Gastroesophageal sphincter (tissue), 4 donors: ENCODE measurements around the gene TEAD2. TPM values are rescaled to one million over a fixed set of nuclear protein-coding genes. Genes with fewer than 3 reads are reported as not detected.
A peak's percentile ranks its signal among the peaks of the same experiment; 100 is the strongest.

Source experiments
- ATAC-seq: fragments of 150-250 bp; one replicate; pipeline ENCODE4 v1.9.1; 2016; ENCODE audit warnings: mild to moderate bottlenecking, moderate library complexity
- H3K27ac ChIP-seq, 4 donors: fragments of 200-600 bp; sonication (generic) in 3 of 4; 1 replicate in 3 of 4; 2 replicates in 1 of 4; pipeline ENCODE4 v1.5.1; 2016 to 2019
- H3K27me3 ChIP-seq: fragments of 200-600 bp; sonication (generic); one replicate; pipeline ENCODE4 v1.5.1; 2019
- H3K36me3 ChIP-seq, 2 donors: fragments of 200-600 bp; sonication (generic); one replicate each; pipeline ENCODE4 v1.5.1; 2019; ENCODE audit warnings: control low read depth in 1 of 2
- H3K4me1 ChIP-seq, 3 donors: fragments of 200-600 bp; sonication (generic); 1 replicate in 2 of 3; 2 replicates in 1 of 3; pipeline ENCODE4 v1.5.1; 2016 to 2019; ENCODE audit warnings: control low read depth in 2 of 3
- H3K4me3 ChIP-seq, 2 donors: fragments of 200-600 bp; sonication (generic); one replicate each; pipeline ENCODE4 v1.5.1; 2019; ENCODE audit warnings: mild to moderate bottlenecking in 1 of 2, moderate library complexity in 1 of 2
- H3K9me3 ChIP-seq, 3 donors: fragments of 200-600 bp; sonication (generic); one replicate each; pipeline ENCODE4 v1.5.1; 2017 to 2019; ENCODE audit warnings: control low read depth in 2 of 3
- EP300 ChIP-seq: sonication (generic); formaldehyde crosslinking; IDR thresholded peaks from one replicate; pipeline ENCODE4 v1.6.1; 2017; ENCODE audit warnings: antibody characterized with exemption, mild to moderate bottlenecking
- POLR2A ChIP-seq, 2 donors: fragments of 450-650 bp; IDR thresholded peaks; one replicate each; pipeline ENCODE4 v1.6.1; 2017; ENCODE audit warnings: antibody characterized with exemption in 2 of 2, mild to moderate bottlenecking in 2 of 2, moderate library complexity in 1 of 2
- POLR2AphosphoS5 ChIP-seq: sonication (generic); formaldehyde crosslinking; IDR thresholded peaks from one replicate; pipeline ENCODE4 v1.6.1; 2017; ENCODE audit warnings: antibody characterized with exemption
- WGBS, 2 donors: methylation state at CpG; one replicate each; pipeline ENCODE4 v1.1.5; 2018; ENCODE audit warnings: low coverage in 1 of 2; 5-methylcytosine and 5-hydroxymethylcytosine counted together
- total RNA-seq, 4 donors: library from RNA; depleted of rRNA; stranded (reverse); fragments of >200 nt; gene quantifications; one replicate each; pipeline ENCODE4 v1.1.0, GENCODE V29; 2016
- TF ChIP-seq, protein P1 (sequence below), 4 experiments: fragments of 200-600 bp in 2 of 4; fragments of 450-650 bp in 2 of 4; sonication (generic) in 1 of 4; IDR thresholded peaks; one replicate each; pipeline ENCODE4 v1.5.1; 2017 to 2019; ENCODE audit warnings: antibody characterized with exemption in 4 of 4, mild to moderate bottlenecking in 2 of 4, moderate library complexity in 2 of 4

TEAD2 gene
- total RNA-seq, 4 donors from 2014 or later = 47.5 to 73.1 (median 51.1) TPM

DNA sequence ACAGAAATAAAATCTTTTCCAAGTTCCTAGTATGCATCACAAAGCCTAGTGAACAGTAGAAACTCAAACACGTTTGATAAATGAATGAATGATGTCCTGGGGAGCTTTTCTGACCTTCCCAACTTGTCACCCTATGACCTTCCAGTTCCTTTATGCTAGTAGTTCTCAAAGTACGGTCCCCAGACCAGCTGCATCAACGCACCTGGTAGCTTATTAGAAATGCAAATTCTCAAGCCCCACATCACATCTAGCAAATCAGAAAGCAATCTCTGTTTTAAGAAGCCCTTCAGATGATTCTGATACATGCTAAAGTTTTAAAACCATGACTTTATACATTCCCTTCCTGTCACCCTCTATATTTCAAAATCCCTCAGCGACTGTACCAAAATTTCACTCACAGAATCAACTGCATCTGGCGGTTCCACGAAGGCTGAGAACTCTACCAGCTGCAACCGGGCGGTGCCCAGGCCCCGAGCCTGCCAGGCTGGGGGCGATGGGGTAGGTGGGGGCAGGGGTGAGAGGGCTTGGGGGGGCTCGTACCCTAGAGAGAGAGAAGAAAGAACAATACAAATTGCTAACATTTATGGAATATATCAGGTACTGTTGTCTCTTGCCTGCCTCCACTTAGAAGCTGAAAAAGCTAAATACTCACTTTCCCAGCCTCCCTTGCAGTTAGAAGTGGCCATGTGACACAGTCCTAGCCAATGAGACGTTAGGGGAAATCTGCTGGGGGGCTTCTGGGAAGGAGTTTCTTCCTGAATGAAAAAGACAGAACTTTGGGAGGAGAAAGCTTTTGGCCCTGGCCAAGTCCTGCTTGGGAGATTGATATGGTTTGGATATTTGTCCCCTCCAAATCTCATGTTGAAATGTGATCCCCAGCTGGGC lies 13.7 kb downstream of the TEAD2 start:
- no peak for ATAC-seq
- H3K36me3 ChIP-seq = peaks cover 0 to 100% of the 10 kb centered on the region in 2 donors
- 84 to 94% methylated on average over 5 to 10 of the region's 12 CpGs for WGBS, 2 donors
- H3K9me3 ChIP-seq = no peaks in the 10 kb centered on the region
- no peak overlapping the region for H3K27ac ChIP-seq
- no peak overlapping the region for H3K4me3 ChIP-seq
- no peaks in the 10 kb centered on the region for H3K27me3 ChIP-seq
- TF ChIP-seq, protein P1, sequence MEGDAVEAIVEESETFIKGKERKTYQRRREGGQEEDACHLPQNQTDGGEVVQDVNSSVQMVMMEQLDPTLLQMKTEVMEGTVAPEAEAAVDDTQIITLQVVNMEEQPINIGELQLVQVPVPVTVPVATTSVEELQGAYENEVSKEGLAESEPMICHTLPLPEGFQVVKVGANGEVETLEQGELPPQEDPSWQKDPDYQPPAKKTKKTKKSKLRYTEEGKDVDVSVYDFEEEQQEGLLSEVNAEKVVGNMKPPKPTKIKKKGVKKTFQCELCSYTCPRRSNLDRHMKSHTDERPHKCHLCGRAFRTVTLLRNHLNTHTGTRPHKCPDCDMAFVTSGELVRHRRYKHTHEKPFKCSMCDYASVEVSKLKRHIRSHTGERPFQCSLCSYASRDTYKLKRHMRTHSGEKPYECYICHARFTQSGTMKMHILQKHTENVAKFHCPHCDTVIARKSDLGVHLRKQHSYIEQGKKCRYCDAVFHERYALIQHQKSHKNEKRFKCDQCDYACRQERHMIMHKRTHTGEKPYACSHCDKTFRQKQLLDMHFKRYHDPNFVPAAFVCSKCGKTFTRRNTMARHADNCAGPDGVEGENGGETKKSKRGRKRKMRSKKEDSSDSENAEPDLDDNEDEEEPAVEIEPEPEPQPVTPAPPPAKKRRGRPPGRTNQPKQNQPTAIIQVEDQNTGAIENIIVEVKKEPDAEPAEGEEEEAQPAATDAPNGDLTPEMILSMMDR (IDR thresholded peaks at IDR 0.05) = no peak
- no peak for TF ChIP-seq POLR2A (IDR thresholded peaks at IDR 0.05)
- TF ChIP-seq EP300 = no peak
- TF ChIP-seq POLR2AphosphoS5 = no peak
- H3K4me1 ChIP-seq = no peaks in the 10 kb centered on the region

DNA sequence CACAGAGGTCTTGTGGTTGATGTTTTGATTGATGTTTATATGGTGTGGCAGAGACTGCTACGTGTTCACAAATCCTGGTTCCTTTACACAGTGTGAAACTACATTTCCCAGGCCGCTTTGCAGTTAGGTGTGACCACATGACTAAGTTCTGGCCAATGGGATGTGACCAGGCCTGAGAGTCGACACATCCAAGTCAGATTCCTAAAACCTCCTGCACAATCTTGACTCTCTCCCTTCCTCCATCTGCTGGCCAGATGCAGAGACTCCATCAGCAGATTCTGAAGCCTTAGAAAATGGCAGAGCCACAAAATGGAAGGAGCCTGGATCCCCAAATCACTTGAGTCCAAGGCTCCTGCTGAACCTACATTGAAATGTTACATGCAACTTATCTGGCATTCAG lies 14.4 kb downstream of the TEAD2 start:
- Histone ChIP-seq H3K4me1 (no peaks in the 10 kb centered on the region), H3K4me3 (no peak overlapping the region), H3K27me3 (no peaks in the 10 kb centered on the region), H3K27ac (no peak overlapping the region), H3K9me3 (no peaks in the 10 kb centered on the region), H3K36me3 (peaks cover 0 to 100% of the 10 kb centered on the region in 2 donors)
- TF ChIP-seq EP300 (no peak), POLR2AphosphoS5 (no peak), POLR2A (IDR thresholded peaks at IDR 0.05) (no peak)
- TF ChIP-seq, protein P1 (IDR thresholded peaks at IDR 0.05) = peak in 3 of 4 experiments; percentile 20 to 28 (median 26)
- peak; percentile 76 for ATAC-seq
- 83% methylated on average over 1 of the region's 3 CpGs; no CpG with 5 or more reads in 1 of the 2 donors for WGBS, 2 donors

DNA sequence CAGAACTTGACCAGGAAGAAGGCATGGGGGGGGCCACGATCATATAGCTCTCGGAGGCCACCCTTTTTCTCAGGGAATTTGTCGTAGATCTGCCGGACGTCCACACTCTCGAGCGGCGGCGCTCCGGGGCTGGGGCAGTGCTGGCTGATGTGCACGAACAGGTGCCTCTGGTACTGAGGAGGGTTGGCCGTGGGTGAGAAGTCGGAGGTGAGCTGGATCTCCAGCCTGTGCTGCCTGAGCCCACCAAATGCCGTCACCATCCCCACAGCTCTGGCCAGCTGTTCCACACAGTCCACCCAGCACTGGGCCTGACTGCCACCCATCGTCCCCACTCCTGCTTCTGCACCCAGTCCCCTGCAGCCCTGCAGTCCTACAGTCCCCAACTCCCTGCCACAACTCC lies 15.0 kb downstream of the TEAD2 start:
- no peak for TF ChIP-seq POLR2A (IDR thresholded peaks at IDR 0.05)
- TF ChIP-seq EP300 = no peak
- TF ChIP-seq POLR2AphosphoS5 = no peak
- TF ChIP-seq, protein P1 (IDR thresholded peaks at IDR 0.05) = no peak
- ATAC-seq = no peak

DNA sequence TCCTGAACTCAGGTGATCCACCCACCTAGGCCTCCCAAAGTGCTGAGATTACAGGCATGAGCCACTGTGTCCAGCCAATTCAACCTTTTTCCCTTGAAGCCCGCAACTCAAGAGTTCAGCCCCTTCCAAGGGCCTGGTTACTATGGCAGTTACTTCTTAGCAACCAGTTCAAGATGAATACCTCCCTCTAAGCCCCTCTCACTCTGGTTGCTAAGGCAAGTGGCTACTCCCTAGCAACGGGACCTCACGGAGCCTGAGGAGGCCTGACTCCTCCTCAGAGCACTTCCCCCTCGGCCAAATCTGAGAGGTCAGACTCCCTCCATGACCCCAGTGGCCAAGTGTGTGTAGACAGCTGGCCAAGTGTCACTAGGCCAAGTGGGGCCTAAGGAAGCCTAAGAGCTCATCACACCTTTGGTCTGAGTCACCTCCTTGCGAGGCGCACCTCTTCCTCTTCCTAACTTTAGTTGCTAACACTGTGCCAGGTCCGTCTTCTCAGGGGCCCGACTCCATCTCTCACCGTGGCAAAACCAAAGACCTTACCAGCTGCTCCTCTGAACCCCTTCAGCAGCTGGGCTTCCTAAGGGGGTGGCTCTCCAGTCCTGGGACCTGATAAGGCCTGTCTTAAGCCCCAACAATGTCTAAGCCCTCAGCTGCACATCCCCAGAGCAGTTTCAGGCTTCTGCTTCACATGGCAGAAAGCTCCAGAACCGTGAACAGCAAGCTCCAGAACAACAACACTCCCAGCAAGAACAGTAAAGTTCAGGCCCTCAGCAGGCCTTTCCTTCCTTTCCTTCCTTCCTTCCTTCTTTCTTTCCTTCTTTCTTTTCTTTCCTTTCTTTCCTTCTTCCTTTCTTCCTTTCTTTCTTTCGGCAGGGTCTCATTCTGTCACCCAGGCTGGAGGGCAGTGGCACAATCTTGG lies 17.5 kb downstream of the TEAD2 start:
- Histone ChIP-seq H3K27me3 (no peaks in the 10 kb centered on the region), H3K36me3 (peaks cover 0 to 91% of the 10 kb centered on the region in 2 donors), H3K9me3 (no peaks in the 10 kb centered on the region), H3K4me3 (no peak overlapping the region), H3K4me1 (peaks cover 0 to 16% (median 6%) of the 10 kb centered on the region in 3 donors), H3K27ac (no peak overlapping the region)
- WGBS, 2 donors = 82 to 91% methylated on average over 3 to 4 of the region's 11 CpGs
- TF ChIP-seq, protein P1 (IDR thresholded peaks at IDR 0.05) = no peak
- TF ChIP-seq POLR2AphosphoS5 (no peak), POLR2A (IDR thresholded peaks at IDR 0.05) (no peak), EP300 (no peak)
- ATAC-seq = no peak

More for the DNA sequence above, 15.0 kb downstream of the TEAD2 start:
- H3K36me3 ChIP-seq = peaks cover 0 to 100% of the 10 kb centered on the region in 2 donors
- H3K27ac ChIP-seq = no peak overlapping the region
- H3K9me3 ChIP-seq = no peaks in the 10 kb centered on the region
- no peaks in the 10 kb centered on the region for H3K4me1 ChIP-seq
- 100% methylated on average over 1 of the region's 15 CpGs; no CpG with 5 or more reads in 1 of the 2 donors for WGBS, 2 donors
- H3K27me3 ChIP-seq = no peaks in the 10 kb centered on the region
- no peak overlapping the region for H3K4me3 ChIP-seq
